ENCODE results near the gene COL4A4.

The COL4A4 gene

GRCh38 chr2:226959418-226959817, 204.6 kb downstream of the COL4A4 start:
- no peak for DNase-seq (ENCODE audit: low read depth)
- TF ChIP-seq, protein P1, sequence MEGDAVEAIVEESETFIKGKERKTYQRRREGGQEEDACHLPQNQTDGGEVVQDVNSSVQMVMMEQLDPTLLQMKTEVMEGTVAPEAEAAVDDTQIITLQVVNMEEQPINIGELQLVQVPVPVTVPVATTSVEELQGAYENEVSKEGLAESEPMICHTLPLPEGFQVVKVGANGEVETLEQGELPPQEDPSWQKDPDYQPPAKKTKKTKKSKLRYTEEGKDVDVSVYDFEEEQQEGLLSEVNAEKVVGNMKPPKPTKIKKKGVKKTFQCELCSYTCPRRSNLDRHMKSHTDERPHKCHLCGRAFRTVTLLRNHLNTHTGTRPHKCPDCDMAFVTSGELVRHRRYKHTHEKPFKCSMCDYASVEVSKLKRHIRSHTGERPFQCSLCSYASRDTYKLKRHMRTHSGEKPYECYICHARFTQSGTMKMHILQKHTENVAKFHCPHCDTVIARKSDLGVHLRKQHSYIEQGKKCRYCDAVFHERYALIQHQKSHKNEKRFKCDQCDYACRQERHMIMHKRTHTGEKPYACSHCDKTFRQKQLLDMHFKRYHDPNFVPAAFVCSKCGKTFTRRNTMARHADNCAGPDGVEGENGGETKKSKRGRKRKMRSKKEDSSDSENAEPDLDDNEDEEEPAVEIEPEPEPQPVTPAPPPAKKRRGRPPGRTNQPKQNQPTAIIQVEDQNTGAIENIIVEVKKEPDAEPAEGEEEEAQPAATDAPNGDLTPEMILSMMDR (IDR thresholded peaks at IDR 0.05; ENCODE audit: control insufficient read depth, extremely low read depth, insufficient read depth) = no peak
- no peak overlapping the region for H3K4me3 ChIP-seq (ENCODE audit: low read depth, low read length)

GRCh38 chr2:226956659-226957058, 207.3 kb downstream of the COL4A4 start:
- no peak overlapping the region for H3K4me3 ChIP-seq (ENCODE audit: low read depth, low read length)
- TF ChIP-seq, protein P1 (IDR thresholded peaks at IDR 0.05; ENCODE audit: control insufficient read depth, extremely low read depth, insufficient read depth) = no peak
- DNase-seq (ENCODE audit: low read depth) = no peak

DNA sequence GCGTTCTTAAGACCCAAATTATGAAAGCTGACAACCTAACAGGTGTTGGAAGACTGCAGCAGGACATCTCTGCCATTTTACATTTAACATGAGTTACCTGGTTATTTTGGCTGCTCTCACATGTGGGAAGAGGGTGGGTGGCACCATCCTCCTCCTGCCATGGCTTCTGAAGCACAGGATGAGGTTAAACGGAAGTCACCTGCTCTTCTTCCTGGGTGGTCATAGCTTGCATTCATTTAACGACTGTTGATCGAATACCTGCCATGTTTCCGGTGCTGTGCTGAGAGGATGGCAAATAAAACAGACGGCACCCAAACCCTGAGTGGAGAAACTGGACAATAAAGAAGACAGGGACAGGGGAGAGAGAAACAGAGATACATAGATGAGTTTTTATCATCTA, 210.2 kb downstream of the COL4A4 start:
- H3K4me3 ChIP-seq (ENCODE audit: low read depth, low read length) = no peak overlapping the region
- DNase-seq (ENCODE audit: low read depth) = no peak
- TF ChIP-seq, protein P1 (IDR thresholded peaks at IDR 0.05; ENCODE audit: control insufficient read depth, extremely low read depth, insufficient read depth) = no peak

GRCh38 chr2:226953206-226953605, 210.8 kb downstream of the COL4A4 start:
- TF ChIP-seq, protein P1 (IDR thresholded peaks at IDR 0.05; ENCODE audit: control insufficient read depth, extremely low read depth, insufficient read depth) = no peak
- no peak for DNase-seq (ENCODE audit: low read depth)

More at GRCh38 chr2:226953206-226953605, 210.8 kb downstream of the COL4A4 start:
- no peak overlapping the region for H3K4me3 ChIP-seq (ENCODE audit: low read depth, low read length)
